NCI-H1105 treated with DMSO at 0.1 percent for 48 hours (cell line): Measurements from ENCODE around the gene SPATA16.

Experiments used
- DNase-seq: peaks from one replicate; lab custom pipeline; 2025; lab: John Stamatoyannopoulos, UW

Gene SPATA16

GRCh38 chr3:172951511-172951910, 189.5 kb downstream of the SPATA16 start:
- DNase-seq = no peak

DNA sequence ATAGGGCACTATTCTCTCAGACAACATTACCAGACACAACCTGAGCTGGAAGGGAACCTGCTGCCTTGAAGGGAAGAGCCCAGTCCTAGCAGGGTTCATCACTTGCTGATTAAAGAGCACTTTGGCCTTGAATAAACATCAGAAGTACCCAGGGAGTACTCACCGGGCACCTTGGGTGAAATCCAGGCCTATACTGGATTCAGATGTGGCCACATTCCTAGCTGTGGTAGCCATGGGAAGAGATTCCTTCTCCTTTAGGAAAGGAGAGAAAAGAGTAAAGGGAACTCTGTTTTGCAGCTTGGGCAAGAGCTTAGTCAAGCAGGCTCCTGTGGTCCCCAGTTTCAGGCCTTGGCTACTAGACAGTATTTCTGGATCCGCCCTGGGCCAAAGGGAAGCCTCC, 195.0 kb downstream of the SPATA16 start:
- no peak for DNase-seq

GRCh38 chr3:172939651-172940293, 201.3 kb downstream of the SPATA16 start:
- DNase-seq = no peak

- DNase-seq = no peak
Observed at GRCh38 chr3:172938788-172939187, 202.2 kb downstream of the SPATA16 start.

DNA sequence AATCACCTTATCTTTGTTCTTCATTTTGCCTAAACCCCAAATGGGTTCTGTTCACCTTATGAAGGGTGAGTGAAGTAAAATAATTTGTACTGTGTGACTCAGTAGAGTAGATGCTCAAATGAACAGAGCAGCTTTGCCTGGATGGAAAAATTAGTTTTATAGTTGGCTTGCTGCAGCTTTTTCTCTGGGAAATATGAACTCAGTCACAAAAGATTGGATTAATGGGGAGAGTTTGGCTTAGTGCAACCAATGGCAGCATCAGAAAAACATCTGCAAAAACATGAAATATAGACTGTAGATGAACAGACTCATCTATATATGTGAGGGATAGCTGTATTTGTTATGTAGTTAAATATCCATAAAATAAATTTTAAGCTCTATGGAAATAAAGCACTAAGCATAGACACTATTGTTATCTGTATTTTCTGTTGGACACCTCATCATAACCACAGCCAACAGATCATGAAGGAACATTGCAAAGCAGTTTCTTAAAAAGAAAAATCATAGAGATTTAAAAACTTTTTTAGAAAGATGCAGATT, 209.2 kb downstream of the SPATA16 start:
- no peak for DNase-seq

- DNase-seq = no peak
Observed at GRCh38 chr3:172929451-172929850, 211.6 kb downstream of the SPATA16 start.

GRCh38 chr3:172924546-172924945, 216.5 kb downstream of the SPATA16 start:
- no peak for DNase-seq

GRCh38 chr3:172919297-172919683, 221.7 kb downstream of the SPATA16 start:
- no peak for DNase-seq

DNA sequence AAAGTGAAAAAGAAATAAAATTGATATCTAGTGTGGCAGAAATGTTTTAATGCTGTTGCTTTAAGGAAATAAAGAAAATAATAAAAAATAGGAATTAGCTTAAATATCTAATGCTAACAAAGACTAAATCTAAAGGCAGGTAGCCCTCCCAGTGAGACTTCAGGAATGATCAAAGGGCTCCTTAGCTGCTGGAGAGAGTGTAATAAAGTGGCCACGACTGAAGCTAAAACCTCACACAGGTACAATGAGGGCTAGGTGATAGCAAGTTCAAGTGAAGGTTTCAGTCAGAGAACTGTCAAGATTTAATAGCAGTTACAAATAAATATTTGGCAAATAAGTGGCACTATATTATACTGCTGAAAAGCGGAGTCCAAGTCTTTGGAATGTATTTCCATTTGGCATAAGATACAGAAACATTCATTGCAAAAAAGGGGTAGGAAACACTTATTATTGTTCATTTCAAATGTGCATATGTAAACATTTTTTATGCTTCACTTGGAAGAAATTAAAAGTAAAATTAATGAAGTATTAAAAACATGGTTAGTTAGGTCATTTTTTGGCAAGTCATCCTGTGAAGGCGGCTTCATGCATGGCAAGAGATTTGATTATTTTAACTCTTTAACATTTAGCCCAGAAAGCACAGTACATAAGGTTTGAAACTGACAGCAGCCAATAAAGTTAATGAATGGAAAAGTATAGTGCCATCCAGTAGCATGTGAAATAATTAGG, 222.3 kb downstream of the SPATA16 start:
- peak; percentile 34 for DNase-seq

DNA sequence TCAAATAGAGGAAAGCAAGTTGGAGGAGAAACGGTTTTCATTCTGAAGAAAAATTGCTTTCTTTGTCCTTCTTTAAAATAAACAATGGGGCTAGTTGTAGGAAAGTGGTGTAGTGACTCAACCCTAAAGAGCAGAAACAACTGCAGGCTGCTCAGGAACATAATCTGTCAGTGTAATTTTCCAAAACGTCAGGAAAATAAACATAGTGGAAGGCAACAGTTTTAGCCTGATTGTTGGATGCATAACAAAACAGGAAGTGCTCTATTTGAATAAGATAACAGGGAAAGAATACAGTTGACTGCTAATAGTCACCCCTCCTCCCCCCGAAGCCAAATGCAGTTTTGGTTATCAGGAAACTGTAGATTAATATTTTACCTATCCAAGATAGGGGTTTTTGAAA, 222.9 kb downstream of the SPATA16 start:
- peak; percentile 70 for DNase-seq

DNA sequence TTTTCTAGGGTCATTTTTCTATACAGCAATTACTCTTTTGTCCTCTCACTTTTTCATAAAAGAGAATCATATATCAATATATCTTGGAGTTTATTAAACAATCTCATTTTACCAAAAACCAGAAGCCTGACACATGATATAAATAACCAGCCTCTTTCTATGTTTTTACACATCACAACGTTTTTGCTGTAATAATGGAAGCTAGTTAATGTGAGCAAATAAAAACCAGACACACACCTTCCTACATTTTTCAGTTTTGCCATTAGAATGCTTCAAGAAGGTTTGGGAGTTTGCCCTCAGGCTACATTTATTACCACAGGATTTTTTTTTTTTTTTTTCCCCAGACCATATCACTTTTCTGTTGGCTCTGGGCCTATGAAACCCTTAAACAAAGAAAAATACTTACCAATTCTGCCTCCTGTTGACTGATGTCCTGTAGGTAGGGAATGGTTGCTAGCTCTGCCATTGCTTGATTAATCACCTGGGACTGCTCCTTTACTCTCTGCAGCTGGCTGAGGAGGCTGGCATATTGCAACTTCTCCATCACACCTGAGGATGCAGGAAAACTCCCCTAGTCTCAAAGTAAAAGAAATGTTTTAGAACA, 225.0 kb downstream of the SPATA16 start:
- peak; percentile 95 for DNase-seq

GRCh38 chr3:172914854-172915253, 226.2 kb downstream of the SPATA16 start:
- no peak for DNase-seq

GRCh38 chr3:172913911-172914655, 227.0 kb downstream of the SPATA16 start:
- DNase-seq = no peak

DNA sequence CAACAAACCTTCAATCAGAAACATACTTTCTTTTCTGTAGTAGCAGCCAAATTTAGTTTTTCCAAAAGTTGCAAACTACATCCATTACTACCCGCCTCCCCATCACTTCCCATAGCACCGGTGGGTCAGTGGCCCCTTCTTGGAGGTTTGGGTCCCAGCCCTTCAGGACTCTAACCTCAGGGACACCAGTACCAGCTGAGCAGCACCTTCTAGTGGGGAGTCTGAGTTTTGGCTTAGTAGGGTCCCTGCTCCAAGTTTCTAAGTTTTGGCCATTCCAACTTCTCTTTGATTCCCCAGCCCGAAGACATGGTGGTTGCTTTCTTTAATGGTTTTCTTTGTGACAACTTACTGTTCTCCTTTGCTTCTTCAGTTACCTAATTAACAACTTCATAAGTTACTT, 229.9 kb downstream of the SPATA16 start:
- DNase-seq = no peak

GRCh38 chr3:172908771-172909270, 232.2 kb downstream of the SPATA16 start:
- peak; percentile 74 for DNase-seq

GRCh38 chr3:172905451-172905850, 235.6 kb downstream of the SPATA16 start:
- no peak for DNase-seq

DNA sequence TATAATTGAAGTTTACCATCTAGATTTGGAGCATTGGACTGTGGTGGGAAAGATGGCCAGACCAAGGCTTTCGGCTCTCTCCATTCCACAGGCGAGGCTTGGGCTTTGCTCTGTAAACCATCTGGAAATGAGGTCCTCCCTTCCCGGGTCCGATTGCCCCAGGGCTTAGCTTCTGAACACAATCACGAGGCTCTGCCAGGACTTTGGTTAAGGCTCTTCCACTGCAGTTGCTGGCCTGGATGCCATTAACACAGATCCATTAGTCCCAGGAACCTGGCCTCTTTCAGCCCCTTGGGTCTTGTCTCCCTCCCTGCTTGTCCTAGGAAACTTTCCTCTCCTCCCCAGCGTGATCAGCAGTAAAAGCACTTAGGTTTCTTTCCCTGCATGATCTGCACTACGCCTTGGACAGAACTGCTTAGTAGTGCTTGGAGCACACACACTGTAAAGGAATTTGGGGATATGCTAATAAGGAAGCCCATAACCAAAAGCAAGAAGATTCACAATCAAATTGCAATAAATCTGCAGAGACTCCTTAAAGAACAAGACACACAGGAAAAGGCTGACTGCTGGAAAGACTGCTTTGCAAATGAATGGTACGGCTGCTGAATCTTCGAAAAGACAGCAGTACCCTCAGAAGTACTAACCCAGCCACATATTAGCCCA, 236.2 kb downstream of the SPATA16 start:
- DNase-seq = no peak

DNA sequence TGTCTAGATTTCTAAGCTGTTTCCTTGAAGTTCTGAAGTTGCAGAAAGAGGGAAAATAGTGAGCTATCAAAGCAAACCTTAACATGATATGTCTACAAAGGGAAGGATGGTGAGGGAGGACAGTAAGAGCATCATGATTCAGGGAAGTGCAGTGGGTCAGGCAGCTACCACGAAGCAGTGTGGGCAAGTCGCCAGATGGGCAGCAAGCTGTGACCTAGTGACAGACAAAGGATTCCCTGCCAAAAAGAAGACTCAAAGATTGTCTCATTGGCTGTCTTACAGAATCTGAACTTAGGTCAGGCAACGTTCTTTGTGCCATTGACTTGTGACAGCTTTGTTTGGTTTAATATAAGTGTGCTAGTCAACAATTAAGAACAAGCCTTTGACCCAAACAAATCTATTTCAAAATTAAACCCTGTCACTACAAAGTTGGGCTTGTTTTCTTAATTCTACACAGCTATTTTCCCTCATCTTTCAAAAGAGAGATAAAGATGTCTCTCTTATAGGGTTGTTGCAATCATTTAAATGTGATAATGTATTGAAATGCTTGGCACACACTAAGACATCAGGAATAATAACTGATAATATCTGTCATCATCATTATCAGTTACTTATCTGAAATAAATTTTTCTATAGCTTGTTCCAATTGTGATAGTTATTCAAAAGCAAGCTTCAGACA, 237.3 kb downstream of the SPATA16 start:
- peak; percentile 9 for DNase-seq

- no peak for DNase-seq
Observed at GRCh38 chr3:172892158-172892557, 248.9 kb downstream of the SPATA16 start.

- DNase-seq = no peak
Observed at GRCh38 chr3:172885704-172886103, 255.3 kb downstream of the SPATA16 start.

GRCh38 chr3:172882563-172882962, 258.5 kb downstream of the SPATA16 start:
- no peak for DNase-seq
